K562 (cell line): ENCODE data around the gene ATP2A1. TPM values are rescaled to one million over a fixed set of nuclear protein-coding genes. Genes with fewer than 3 reads are reported as not detected.

ENCODE experiments used
- ATAC-seq: fragments of 200-7000 bp; cut with Tn5 transposase; 3 replicates; pipeline ENCODE4 v1.9.1; 2020; ENCODE audit warnings: moderate library complexity
- BruUV-seq: library from RNA; stranded (reverse); fragments of 400-500 nt; replicated peaks from 2 replicates; lab custom pipeline; 2021; lab: Mats Ljungman, UMichigan
- CTCF ChIA-PET: fragments of 300-600 bp; formaldehyde crosslinking; extraction: SDS; loops from one replicate; lab custom pipeline; 2021; ENCODE audit warnings: low intra/inter-chr PET ratio; lab: Yijun Ruan, JAX
- POLR2A ChIA-PET: fragments of 300-600, 350-650 bp; sonication (Branson Sonifier 250); formaldehyde crosslinking; extraction: SDS; loops from one replicate; lab custom pipeline; 2021; ENCODE audit warnings: antibody characterized with exemption, inconsistent platforms; lab: Yijun Ruan, JAX
- DNase-seq, 4 experiments: peaks; one replicate each; pipeline versions ENCODE4 v3.0.0 to v3.0.0-alpha.2; 2011 to 2018; ENCODE audit warnings: low spot score in 3 of 4, mixed read lengths in 3 of 4; ENCODE audit errors: extremely low read depth in 1 of 4
- FAIRE-seq: peaks from 2 replicates; lab custom pipeline; 2011; peaks lifted over from hg19 to GRCh38; lab: Jason Lieb, UNC
- H2AFZ ChIP-seq: 2 replicates; pipeline ENCODE4 v1.6.0; 2011; ENCODE audit warnings: low read depth, low read length, control low read depth, inconsistent platforms
- H3K27ac ChIP-seq: fragments of 200-600 bp; 3 replicates; pipeline ENCODE4 v1.8.0; 2011; ENCODE audit warnings: low read depth, mild to moderate bottlenecking, control low read depth, inconsistent platforms, low read length, moderate library complexity, mixed read lengths; ENCODE audit errors: extremely low read depth
- H3K27me3 ChIP-seq, 2 experiments: fragments of 300-600 bp in 1 of 2; 2 replicates in 1 of 2; 3 replicates in 1 of 2; pipeline versions ENCODE4 v1.6.0 to v1.8.0; 2011; ENCODE audit warnings: inconsistent platforms in 2 of 2, low read length in 2 of 2, mild to moderate bottlenecking in 1 of 2, mixed read lengths in 1 of 2, moderate library complexity in 1 of 2; ENCODE audit not compliant: control insufficient read depth in 2 of 2, insufficient read depth in 2 of 2
- H3K36me3 ChIP-seq: fragments of 300-600 bp; 3 replicates; pipeline ENCODE4 v1.8.0; 2011; ENCODE audit warnings: mild to moderate bottlenecking, low read length, inconsistent platforms; ENCODE audit not compliant: control insufficient read depth, insufficient read depth
- H3K4me1 ChIP-seq, 2 experiments: fragments of 200-600 bp in 1 of 2; replicated peaks in 1 of 2; 2 replicates in 1 of 2; 3 replicates in 1 of 2; pipeline versions ENCODE4 v1.5.1 to v1.8.0; 2011; ENCODE audit warnings: inconsistent platforms in 2 of 2, low read length in 2 of 2, mild to moderate bottlenecking in 1 of 2, mixed read lengths in 1 of 2, moderate library complexity in 1 of 2; ENCODE audit not compliant: control insufficient read depth in 2 of 2, insufficient read depth in 2 of 2
- H3K4me2 ChIP-seq: 2 replicates; pipeline ENCODE4 v1.6.1; 2011; ENCODE audit warnings: low read length, control low read depth, inconsistent platforms, mixed read lengths; ENCODE audit not compliant: insufficient read depth
- H3K4me3 ChIP-seq: fragments of 200-600 bp; sonication (generic), shearing (Covaris generic); 2 replicates; pipeline ENCODE4 v1.5.1; 2016; ENCODE audit warnings: control low read depth, inconsistent platforms
- H3K79me2 ChIP-seq: fragments of 200-600 bp; 3 replicates; pipeline ENCODE4 v1.8.0; 2011; ENCODE audit warnings: low read length, inconsistent platforms; ENCODE audit not compliant: control insufficient read depth, insufficient read depth
- H3K9ac ChIP-seq, 2 experiments: 2 replicates each; pipeline versions ENCODE4 v1.6.0 to v1.6.1; 2011; ENCODE audit warnings: low read depth in 2 of 2, low read length in 2 of 2, control low read depth in 1 of 2, inconsistent platforms in 1 of 2, mild to moderate bottlenecking in 1 of 2, mixed read lengths in 1 of 2; ENCODE audit not compliant: insufficient read depth in 1 of 2
- H3K9me1 ChIP-seq: one replicate; pipeline ENCODE4 v1.6.0; 2011; ENCODE audit warnings: inconsistent platforms, mild to moderate bottlenecking, low read length, moderate library complexity; ENCODE audit not compliant: control insufficient read depth, insufficient read depth
- H3K9me3 ChIP-seq: replicated peaks from 2 replicates; pipeline ENCODE4 v1.5.1; 2011; ENCODE audit warnings: low read depth, low read length, inconsistent platforms; ENCODE audit not compliant: control insufficient read depth, insufficient read depth
- H4K20me1 ChIP-seq: replicated peaks from 2 replicates; pipeline ENCODE4 v1.6.1; 2011; ENCODE audit warnings: low read length, inconsistent platforms, mixed read lengths; ENCODE audit not compliant: control insufficient read depth, insufficient read depth
- ESRRB ChIP-seq: fragments of 250-450 bp; sonication (Bioruptor Pico); IDR thresholded peaks from 2 replicates; pipeline ENCODE4 v1.5.0; 2020; ENCODE audit warnings: mild to moderate bottlenecking, moderate library complexity, borderline replicate concordance
- NFIC ChIP-seq: fragments of 450-650 bp; IDR thresholded peaks from 2 replicates; pipeline ENCODE4 v1.6.1; 2017; ENCODE audit warnings: mild to moderate bottlenecking, inconsistent platforms
- ZNF121 ChIP-seq: sonication (generic); formaldehyde crosslinking; conservative IDR thresholded peaks from 2 replicates; pipeline ENCODE4 v1.8.0; 2022; ENCODE audit warnings: missing genetic modification reagents
- in situ Hi-C: fragments of 300-500 bp; cut with MboI; formaldehyde crosslinking; loops from 4 replicates; pipeline ENCODE4 v1.15.0; 2018; ENCODE audit warnings: inconsistent platforms, mixed read lengths
- intact Hi-C: fragments of 100-400 bp; cut with micrococcal nuclease; formaldehyde crosslinking; loops from 2 replicates; pipeline ENCODE4 v1.14.2; 2022
- polyA plus RNA-seq, 8 experiments: library from polyadenylated mRNA; depleted of rRNA in 4 of 8; stranded (reverse) in 5 of 8; unstranded in 3 of 8; fragments of >200 nt; fragmentation: Nextera tagmentation in 2 of 8; fragmentation: Illumina TruSeq in 1 of 8; extraction: Ambion mirVana in 2 of 8; extraction: Trizol in 1 of 8; gene quantifications; 2 replicates each; pipeline versions ENCODE4 v1.2.1 to v1.2.3, GENCODE V29; 2011 to 2014; ENCODE audit warnings: inconsistent platforms in 1 of 8, missing spikeins in 1 of 8
- total RNA-seq, 7 experiments: library from RNA; depleted of rRNA in 6 of 7; stranded (reverse); fragments of >200 nt in 6 of 7; fragmentation: Illumina TruSeq in 2 of 7; extraction: Trizol in 2 of 7; gene quantifications; 2 replicates each; pipeline versions ENCODE4 v1.2.1 to v1.2.3, GENCODE V29; 2011 to 2021; ENCODE audit warnings: low replicate concordance in 1 of 7
- TF ChIP-seq, protein P1 (sequence below): sonication (generic); formaldehyde crosslinking; IDR thresholded peaks from 2 replicates; pipeline ENCODE4 v1.8.1; 2023; ENCODE audit warnings: mild to moderate bottlenecking, missing genetic modification reagents

The ATP2A1 gene
- total and polyA plus RNA-seq, 9 of the 15 experiments (the other 6 are each of a cell fraction or from before 2014, with no cell fraction given) = 0.25 to 2.6 (median 0.65) TPM

DNA sequence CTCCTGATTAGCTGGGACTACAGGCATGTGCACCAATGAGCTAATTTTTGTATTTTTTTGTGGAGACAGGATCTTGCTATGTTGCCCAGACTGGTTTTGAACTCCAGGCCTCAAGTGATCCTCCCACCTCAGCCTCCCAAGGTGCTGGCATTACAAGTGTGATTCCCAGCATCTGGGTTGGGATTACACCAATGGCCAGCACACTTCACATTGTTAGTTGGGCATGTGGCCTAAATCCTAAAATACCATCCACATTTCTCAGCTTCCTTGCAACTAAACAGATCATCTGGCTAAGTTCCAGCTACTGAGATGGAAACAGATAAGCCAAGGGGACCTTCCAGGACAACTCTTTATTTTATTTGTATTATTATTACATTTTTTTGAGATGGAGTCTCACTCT, 36.9 kb downstream of the ATP2A1 start:
- H3K27me3 ChIP-seq = no peaks in the 10 kb centered on the region
- intact Hi-C loops = no loop called here
- no peaks in the 10 kb centered on the region for H4K20me1 ChIP-seq
- no peak overlapping the region for H3K9ac ChIP-seq
- BruUV-seq = no TSS peak
- no peaks in the 10 kb centered on the region for H3K79me2 ChIP-seq
- TF ChIP-seq NFIC = peak; percentile 70
- peak; percentile 75 for TF ChIP-seq ZNF121 (CRISPR knock-in tag)
- TF ChIP-seq ESRRB (CRISPR knock-in tag) = no peak
- TF ChIP-seq, protein P1, sequence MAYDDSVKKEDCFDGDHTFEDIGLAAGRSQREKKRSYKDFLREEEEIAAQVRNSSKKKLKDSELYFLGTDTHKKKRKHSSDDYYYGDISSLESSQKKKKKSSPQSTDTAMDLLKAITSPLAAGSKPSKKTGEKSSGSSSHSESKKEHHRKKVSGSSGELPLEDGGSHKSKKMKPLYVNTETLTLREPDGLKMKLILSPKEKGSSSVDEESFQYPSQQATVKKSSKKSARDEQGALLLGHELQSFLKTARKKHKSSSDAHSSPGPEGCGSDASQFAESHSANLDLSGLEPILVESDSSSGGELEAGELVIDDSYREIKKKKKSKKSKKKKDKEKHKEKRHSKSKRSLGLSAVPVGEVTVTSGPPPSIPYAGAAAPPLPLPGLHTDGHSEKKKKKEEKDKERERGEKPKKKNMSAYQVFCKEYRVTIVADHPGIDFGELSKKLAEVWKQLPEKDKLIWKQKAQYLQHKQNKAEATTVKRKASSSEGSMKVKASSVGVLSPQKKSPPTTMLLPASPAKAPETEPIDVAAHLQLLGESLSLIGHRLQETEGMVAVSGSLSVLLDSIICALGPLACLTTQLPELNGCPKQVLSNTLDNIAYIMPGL = no peak
- no peak overlapping the region for H3K27ac ChIP-seq
- ChIA-PET CTCF (no interaction called here), POLR2A (interaction anchor here (0.9 to 2.5 kb wide), 2 partner anchors 8 to 10 kb away, joined by 3 to 10 read pairs; no protein-coding TSS in a partner anchor)
- no peaks in the 10 kb centered on the region for H3K9me3 ChIP-seq
- ATAC-seq (no peak), DNase-seq (peak in 1 of 4 experiments; percentile 2), FAIRE-seq (no peak)
- H3K4me1 ChIP-seq = peaks cover 0 to 18% of the 10 kb centered on the region in 2 experiments; a peak in 2 of 5 replicates
- in situ Hi-C loops = no loop called here
- no peaks in the 10 kb centered on the region for H3K36me3 ChIP-seq
- H2AFZ ChIP-seq = no peak overlapping the region
- no peak overlapping the region for H3K4me3 ChIP-seq
- H3K9me1 ChIP-seq = no peaks in the 10 kb centered on the region
- H3K4me2 ChIP-seq = no peak overlapping the region
